NB4 (cell line): ENCODE results near the gene RDH13.
A peak's percentile ranks its signal among the peaks of the same experiment; 100 is the strongest.

Source experiments
- DNase-seq: peaks from one replicate; pipeline ENCODE4 v3.0.0; 2010; ENCODE audit warnings: low read depth
- H3K4me3 ChIP-seq: one replicate; pipeline ENCODE4 v1.5.1; 2011; ENCODE audit warnings: mild to moderate bottlenecking, low read depth, low read length, moderate library complexity
- CTCF ChIP-seq: IDR thresholded peaks from one replicate; pipeline ENCODE4 v1.5.1; 2012; ENCODE audit warnings: low read depth, low read length
- MAX ChIP-seq: IDR thresholded peaks from 2 replicates; pipeline ENCODE4 v1.6.1; 2011; ENCODE audit warnings: low read depth, low read length
- MYC ChIP-seq: IDR thresholded peaks from 2 replicates; pipeline ENCODE4 v1.6.1; 2011; ENCODE audit warnings: low read depth, low read length
- POLR2A ChIP-seq: IDR thresholded peaks from 2 replicates; pipeline ENCODE4 v1.6.1; 2011; ENCODE audit warnings: mild to moderate bottlenecking; ENCODE audit not compliant: insufficient read length; ENCODE audit errors: extremely low read depth

Gene RDH13

GRCh38 chr19:55105237-55105636 is 42.3 kb upstream of the RDH13 start:
- DNase-seq: no peak
- no peak overlapping the region for H3K4me3 ChIP-seq
- no peak for TF ChIP-seq POLR2A
- no peak for TF ChIP-seq MYC
- no peak for TF ChIP-seq MAX
- TF ChIP-seq CTCF: no peak

- no peak overlapping the region for H3K4me3 ChIP-seq
- DNase-seq: no peak
- TF ChIP-seq CTCF: no peak
- TF ChIP-seq POLR2A: no peak
- TF ChIP-seq MAX: no peak
- no peak for TF ChIP-seq MYC
These were observed 40.2 kb upstream of the RDH13 start for GRCh38 chr19:55103190-55103589.

- no peak overlapping the region for H3K4me3 ChIP-seq
- TF ChIP-seq MYC (no peak), MAX (no peak), CTCF (no peak), POLR2A (no peak)
- DNase-seq: no peak
These were observed 38.3 kb upstream of the RDH13 start for GRCh38 chr19:55101261-55101660.

- no peak for TF ChIP-seq MYC
- no peak for TF ChIP-seq MAX
- peak; percentile 6 for TF ChIP-seq CTCF
- no peak for TF ChIP-seq POLR2A
- no peak overlapping the region for H3K4me3 ChIP-seq
- no peak for DNase-seq
These were observed 36.9 kb upstream of the RDH13 start for GRCh38 chr19:55099557-55100506.

GRCh38 chr19:55098716-55099556 is 36.0 kb upstream of the RDH13 start:
- H3K4me3 ChIP-seq: no peak overlapping the region
- TF ChIP-seq CTCF (no peak), POLR2A (no peak), MAX (no peak)
- DNase-seq: no peak
